Astrocyte (in vitro differentiated cells and primary cell): ENCODE data around the gene PRKCG. TPM values are rescaled to one million over a fixed set of nuclear protein-coding genes. Genes with fewer than 3 reads are reported as not detected.

Source experiments
- DNase-seq: peaks from one replicate; pipeline ENCODE4 v3.0.0-alpha.2; 2010; ENCODE audit warnings: low read depth
- FAIRE-seq: peaks from 2 replicates; lab custom pipeline; 2011; peaks lifted over from hg19 to GRCh38; lab: Jason Lieb, UNC
- H2AFZ ChIP-seq: 2 replicates; pipeline ENCODE4 v1.6.0; 2012; ENCODE audit warnings: low read depth, low read length, inconsistent platforms
- H3K27ac ChIP-seq: 2 replicates; pipeline ENCODE4 v1.5.1; 2011; ENCODE audit warnings: low read depth, low read length, inconsistent platforms
- H3K27me3 ChIP-seq: 2 replicates; pipeline ENCODE4 v1.6.0; 2011; ENCODE audit warnings: low read length, inconsistent platforms; ENCODE audit not compliant: insufficient read depth
- H3K36me3 ChIP-seq: 2 replicates; pipeline ENCODE4 v1.5.1; 2011; ENCODE audit warnings: low read length, inconsistent platforms; ENCODE audit not compliant: insufficient read depth
- H3K4me1 ChIP-seq: 2 replicates; pipeline ENCODE4 v1.5.1; 2011; ENCODE audit warnings: low read length, inconsistent platforms; ENCODE audit not compliant: insufficient read depth
- H3K4me2 ChIP-seq: 2 replicates; pipeline ENCODE4 v1.6.0; 2012; ENCODE audit warnings: low read length, inconsistent platforms
- H3K4me3 ChIP-seq: 2 replicates; pipeline ENCODE4 v1.5.1; 2011; ENCODE audit warnings: low read depth, mild to moderate bottlenecking, low read length, inconsistent platforms; ENCODE audit not compliant: insufficient read depth
- H3K79me2 ChIP-seq: 2 replicates; pipeline ENCODE4 v1.6.0; 2012; ENCODE audit warnings: mild to moderate bottlenecking, low read length, inconsistent platforms; ENCODE audit not compliant: insufficient read depth
- H3K9ac ChIP-seq: 2 replicates; pipeline ENCODE4 v1.6.0; 2012; ENCODE audit warnings: mild to moderate bottlenecking, low read length, inconsistent platforms
- H3K9me3 ChIP-seq: 2 replicates; pipeline ENCODE4 v1.5.1; 2012; ENCODE audit warnings: low read depth, mild to moderate bottlenecking, low read length, inconsistent platforms; ENCODE audit not compliant: insufficient read depth
- H4K20me1 ChIP-seq: 2 replicates; pipeline ENCODE4 v1.6.0; 2012; ENCODE audit warnings: low read length, inconsistent platforms; ENCODE audit not compliant: insufficient read depth
- H3K27ac Mint-ChIP-seq: one replicate; pipeline ENCODE4 v1.8.0; 2021; ENCODE audit warnings: mild to moderate bottlenecking, mixed read lengths; ENCODE audit not compliant: unreplicated experiment
- H3K27me3 Mint-ChIP-seq: one replicate; pipeline ENCODE4 v1.8.0; 2021; ENCODE audit warnings: low read depth, mixed read lengths; ENCODE audit not compliant: unreplicated experiment
- H3K36me3 Mint-ChIP-seq: one replicate; pipeline ENCODE4 v1.8.0; 2021; ENCODE audit warnings: low read depth, mixed read lengths; ENCODE audit not compliant: unreplicated experiment
- H3K4me1 Mint-ChIP-seq: one replicate; pipeline ENCODE4 v1.8.0; 2021; ENCODE audit warnings: low read depth, mixed read lengths; ENCODE audit not compliant: unreplicated experiment
- H3K4me3 Mint-ChIP-seq: one replicate; pipeline ENCODE4 v1.8.0; 2021; ENCODE audit warnings: mild to moderate bottlenecking, moderate library complexity, mixed read lengths; ENCODE audit not compliant: unreplicated experiment
- H3K9me3 Mint-ChIP-seq: one replicate; pipeline ENCODE4 v1.8.0; 2021; ENCODE audit warnings: mild to moderate bottlenecking, mixed read lengths; ENCODE audit not compliant: unreplicated experiment
- EZH2 ChIP-seq: IDR thresholded peaks from 2 replicates; pipeline ENCODE4 v1.6.1; 2012; ENCODE audit warnings: mild to moderate bottlenecking, low read length, inconsistent platforms; ENCODE audit not compliant: insufficient read depth
- total RNA-seq: library from RNA; stranded (reverse); gene quantifications from 2 replicates; pipeline ENCODE4 v1.2.1, GENCODE V29; 2021
- TF ChIP-seq, protein P1 (sequence below): IDR thresholded peaks from 2 replicates; pipeline ENCODE4 v1.5.1; 2011; ENCODE audit warnings: low read depth, mild to moderate bottlenecking, inconsistent platforms, low read length, moderate library complexity; ENCODE audit not compliant: insufficient read depth

PRKCG gene
- total RNA-seq, 1 donor from 2014 or later: 0.41 TPM

DNA sequence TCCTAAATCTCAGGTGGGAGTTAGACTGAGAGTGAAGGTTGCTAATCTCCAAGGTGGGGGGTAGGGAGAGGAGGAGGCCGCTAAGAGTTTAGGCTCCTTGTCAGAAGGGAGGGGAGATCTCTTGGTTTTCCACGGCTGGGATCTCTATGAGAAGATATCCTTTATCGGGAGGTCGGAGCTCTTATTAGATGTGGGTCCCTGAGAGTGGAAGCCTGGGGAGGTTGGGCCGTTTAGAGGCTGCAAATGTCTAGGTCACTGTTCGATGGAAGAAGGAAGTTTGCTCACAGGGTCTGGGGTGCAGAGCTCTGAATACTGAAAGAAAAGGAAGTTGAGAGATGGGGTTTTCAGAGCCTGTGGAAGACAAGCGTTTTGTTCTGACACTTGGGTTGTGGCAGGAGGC is 10.5 kb upstream of the PRKCG start:
- H3K9me3 Mint-ChIP-seq: no peaks in the 10 kb centered on the region
- H3K4me1 ChIP-seq: peaks cover 7% of the 10 kb centered on the region
- H3K79me2 ChIP-seq: peaks cover 59% of the 10 kb centered on the region
- no peak overlapping the region for H3K27ac Mint-ChIP-seq
- no peak overlapping the region for H3K9ac ChIP-seq
- H3K27ac ChIP-seq: no peak overlapping the region
- no peaks in the 10 kb centered on the region for H3K9me3 ChIP-seq
- no peaks in the 10 kb centered on the region for H3K27me3 ChIP-seq
- no peak overlapping the region for H2AFZ ChIP-seq
- no peaks in the 10 kb centered on the region for H3K27me3 Mint-ChIP-seq
- peak overlapping the region; percentile 79 for H3K4me2 ChIP-seq
- no peak overlapping the region for H3K4me3 ChIP-seq
- H4K20me1 ChIP-seq: peaks cover 57% of the 10 kb centered on the region
- TF ChIP-seq, protein P1, sequence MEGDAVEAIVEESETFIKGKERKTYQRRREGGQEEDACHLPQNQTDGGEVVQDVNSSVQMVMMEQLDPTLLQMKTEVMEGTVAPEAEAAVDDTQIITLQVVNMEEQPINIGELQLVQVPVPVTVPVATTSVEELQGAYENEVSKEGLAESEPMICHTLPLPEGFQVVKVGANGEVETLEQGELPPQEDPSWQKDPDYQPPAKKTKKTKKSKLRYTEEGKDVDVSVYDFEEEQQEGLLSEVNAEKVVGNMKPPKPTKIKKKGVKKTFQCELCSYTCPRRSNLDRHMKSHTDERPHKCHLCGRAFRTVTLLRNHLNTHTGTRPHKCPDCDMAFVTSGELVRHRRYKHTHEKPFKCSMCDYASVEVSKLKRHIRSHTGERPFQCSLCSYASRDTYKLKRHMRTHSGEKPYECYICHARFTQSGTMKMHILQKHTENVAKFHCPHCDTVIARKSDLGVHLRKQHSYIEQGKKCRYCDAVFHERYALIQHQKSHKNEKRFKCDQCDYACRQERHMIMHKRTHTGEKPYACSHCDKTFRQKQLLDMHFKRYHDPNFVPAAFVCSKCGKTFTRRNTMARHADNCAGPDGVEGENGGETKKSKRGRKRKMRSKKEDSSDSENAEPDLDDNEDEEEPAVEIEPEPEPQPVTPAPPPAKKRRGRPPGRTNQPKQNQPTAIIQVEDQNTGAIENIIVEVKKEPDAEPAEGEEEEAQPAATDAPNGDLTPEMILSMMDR: no peak
- no peak for TF ChIP-seq EZH2
- FAIRE-seq (no peak), DNase-seq (no peak)
- H3K36me3 Mint-ChIP-seq: peaks cover 14% of the 10 kb centered on the region
- peaks cover 8% of the 10 kb centered on the region for H3K4me1 Mint-ChIP-seq
- H3K4me3 Mint-ChIP-seq: peak overlapping the region; percentile 67
- peaks cover 9% of the 10 kb centered on the region for H3K36me3 ChIP-seq

DNA sequence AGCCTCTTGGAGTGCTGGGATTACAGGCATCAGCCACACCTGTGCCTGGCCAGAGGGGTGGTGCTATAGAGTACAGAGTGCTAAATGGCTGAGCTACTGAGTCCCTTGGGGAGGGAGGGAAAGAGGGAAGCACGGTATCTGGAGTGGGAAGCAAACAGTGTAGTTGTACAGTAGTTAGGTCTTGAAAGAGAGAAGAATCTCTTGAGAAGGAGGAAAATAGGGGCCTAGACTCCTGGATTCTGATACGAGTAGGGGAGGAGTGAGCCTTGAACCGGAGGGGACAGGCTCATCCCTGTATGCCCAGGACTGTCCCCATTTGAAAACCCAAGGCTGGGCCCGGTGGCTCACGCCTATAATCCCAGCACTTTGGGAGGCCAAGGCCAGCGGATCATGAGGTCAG is 9.2 kb upstream of the PRKCG start:
- H3K4me3 Mint-ChIP-seq: peak overlapping the region; percentile 66
- H3K36me3 ChIP-seq: peaks cover 12% of the 10 kb centered on the region
- peaks cover 58% of the 10 kb centered on the region for H3K79me2 ChIP-seq
- H2AFZ ChIP-seq: no peak overlapping the region
- peaks cover 21% of the 10 kb centered on the region for H3K36me3 Mint-ChIP-seq
- H3K9me3 ChIP-seq: no peaks in the 10 kb centered on the region
- H3K9ac ChIP-seq: no peak overlapping the region
- H3K27ac ChIP-seq: no peak overlapping the region
- H3K4me2 ChIP-seq: no peak overlapping the region
- no peak for DNase-seq
- no peaks in the 10 kb centered on the region for H3K27me3 ChIP-seq
- no peaks in the 10 kb centered on the region for H3K4me1 ChIP-seq
- no peak overlapping the region for H3K27ac Mint-ChIP-seq
- H3K27me3 Mint-ChIP-seq: no peaks in the 10 kb centered on the region
- no peak for FAIRE-seq
- H3K4me1 Mint-ChIP-seq: peaks cover 5% of the 10 kb centered on the region
- no peak overlapping the region for H3K4me3 ChIP-seq
- TF ChIP-seq EZH2: no peak
- TF ChIP-seq, protein P1: no peak
- H4K20me1 ChIP-seq: peaks cover 68% of the 10 kb centered on the region
- H3K9me3 Mint-ChIP-seq: no peaks in the 10 kb centered on the region

DNA sequence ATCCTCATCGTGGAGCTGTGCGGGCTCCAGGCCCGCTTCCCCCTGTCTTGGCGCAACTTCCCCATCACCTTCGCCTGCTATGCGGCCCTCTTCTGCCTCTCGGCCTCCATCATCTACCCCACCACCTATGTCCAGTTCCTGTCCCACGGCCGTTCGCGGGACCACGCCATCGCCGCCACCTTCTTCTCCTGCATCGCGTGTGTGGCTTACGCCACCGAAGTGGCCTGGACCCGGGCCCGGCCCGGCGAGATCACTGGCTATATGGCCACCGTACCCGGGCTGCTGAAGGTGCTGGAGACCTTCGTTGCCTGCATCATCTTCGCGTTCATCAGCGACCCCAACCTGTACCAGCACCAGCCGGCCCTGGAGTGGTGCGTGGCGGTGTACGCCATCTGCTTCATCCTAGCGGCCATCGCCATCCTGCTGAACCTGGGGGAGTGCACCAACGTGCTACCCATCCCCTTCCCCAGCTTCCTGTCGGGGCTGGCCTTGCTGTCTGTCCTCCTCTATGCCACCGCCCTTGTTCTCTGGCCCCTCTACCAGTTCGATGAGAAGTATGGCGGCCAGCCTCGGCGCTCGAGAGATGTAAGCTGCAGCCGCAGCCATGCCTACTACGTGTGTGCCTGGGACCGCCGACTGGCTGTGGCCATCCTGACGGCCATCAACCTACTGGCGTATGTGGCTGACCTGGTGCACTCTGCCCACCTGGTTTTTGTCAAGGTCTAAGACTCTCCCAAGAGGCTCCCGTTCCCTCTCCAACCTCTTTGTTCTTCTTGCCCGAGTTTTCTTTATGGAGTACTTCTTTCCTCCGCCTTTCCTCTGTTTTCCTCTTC is 8.0 kb upstream of the PRKCG start:
- Histone ChIP-seq H3K4me3 (no peak overlapping the region), H3K4me2 (peak overlapping the region; percentile 26), H3K27ac (no peak overlapping the region), H4K20me1 (peaks cover 68% of the 10 kb centered on the region), H3K27me3 (no peaks in the 10 kb centered on the region), H3K9ac (no peak overlapping the region), H3K79me2 (peaks cover 47% of the 10 kb centered on the region), H2AFZ (no peak overlapping the region), H3K4me1 (peaks cover 3% of the 10 kb centered on the region), H3K9me3 (no peaks in the 10 kb centered on the region), H3K36me3 (peaks cover 12% of the 10 kb centered on the region)
- no peaks in the 10 kb centered on the region for H3K27me3 Mint-ChIP-seq
- TF ChIP-seq, protein P1: no peak
- TF ChIP-seq EZH2: no peak
- H3K36me3 Mint-ChIP-seq: peaks cover 21% of the 10 kb centered on the region
- H3K4me3 Mint-ChIP-seq: no peak overlapping the region
- no peaks in the 10 kb centered on the region for H3K9me3 Mint-ChIP-seq
- DNase-seq: no peak
- FAIRE-seq: no peak
- H3K27ac Mint-ChIP-seq: no peak overlapping the region
- peaks cover 5% of the 10 kb centered on the region for H3K4me1 Mint-ChIP-seq
